Calu3 (cell line): ENCODE data around the gene MYRIP. TPM values are rescaled to one million over a fixed set of nuclear protein-coding genes. Genes with fewer than 3 reads are reported as not detected.

Experiments
- BruUV-seq: library from RNA; stranded (reverse); fragments of 400-500 nt; replicated peaks from 2 replicates; lab custom pipeline; 2021; lab: Mats Ljungman, UMichigan
- CTCF ChIA-PET: fragments of 300-600 bp; sonication (Branson Sonifier 250); formaldehyde crosslinking; loops from one replicate; lab custom pipeline; 2022; ENCODE audit warnings: antibody characterized with exemption; lab: Charles Lee
- DNase-seq: peaks from one replicate; pipeline ENCODE4 v3.0.0; 2022
- H3K27ac Mint-ChIP-seq: one replicate; pipeline ENCODE4 v1.8.0; 2022; ENCODE audit warnings: mixed read lengths; ENCODE audit not compliant: unreplicated experiment
- H3K27me3 Mint-ChIP-seq: one replicate; pipeline ENCODE4 v1.8.0; 2022; ENCODE audit warnings: mixed read lengths; ENCODE audit not compliant: unreplicated experiment
- H3K36me3 Mint-ChIP-seq: one replicate; pipeline ENCODE4 v1.8.0; 2022; ENCODE audit warnings: mild to moderate bottlenecking, moderate library complexity, mixed read lengths; ENCODE audit not compliant: insufficient read depth, unreplicated experiment
- H3K4me1 Mint-ChIP-seq: one replicate; pipeline ENCODE4 v1.8.0; 2022; ENCODE audit warnings: mild to moderate bottlenecking, low read depth, mixed read lengths; ENCODE audit not compliant: unreplicated experiment
- H3K4me3 Mint-ChIP-seq: one replicate; pipeline ENCODE4 v1.8.0; 2022; ENCODE audit warnings: mild to moderate bottlenecking, low read depth, moderate library complexity, mixed read lengths; ENCODE audit not compliant: unreplicated experiment
- H3K9me3 Mint-ChIP-seq: one replicate; pipeline ENCODE4 v1.8.0; 2022; ENCODE audit warnings: low read depth, mixed read lengths; ENCODE audit not compliant: unreplicated experiment
- intact Hi-C: fragments of 100-400 bp; cut with micrococcal nuclease; formaldehyde crosslinking; loops from one replicate; pipeline ENCODE4 v1.10.0; 2022; ENCODE audit not compliant: unreplicated experiment
- total RNA-seq: library from RNA; stranded (reverse); gene quantifications from 2 replicates; pipeline ENCODE4 v1.2.3, GENCODE V29; 2022
- TF ChIP-seq, protein P1 (sequence below): fragments of 200-600 bp; IDR thresholded peaks from one replicate; pipeline ENCODE4 v1.8.0; 2022; ENCODE audit warnings: antibody characterized with exemption; ENCODE audit not compliant: unreplicated experiment

Gene MYRIP
- total RNA-seq, 1 experiment from 2014 or later: 5.6 TPM

DNA sequence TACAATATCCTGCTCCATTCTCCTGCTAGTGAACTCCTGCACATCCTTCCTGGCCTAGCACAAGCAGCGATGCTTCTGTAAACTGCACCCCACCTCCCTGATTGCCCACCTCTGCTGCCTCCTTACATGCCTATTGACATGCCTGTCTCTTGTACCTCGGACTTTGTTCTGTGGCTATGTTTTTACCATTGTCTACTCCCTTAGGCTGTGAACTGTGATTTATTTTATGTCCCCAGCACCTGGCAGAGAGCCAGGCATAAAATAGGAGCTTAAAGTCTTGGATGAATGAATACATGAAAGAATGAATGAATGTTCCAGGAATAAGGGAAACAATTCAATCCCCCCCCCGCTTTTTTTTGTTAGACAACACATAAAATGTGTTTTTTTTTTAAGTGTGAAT, 210.0 kb downstream of the MYRIP start:
- Mint-ChIP-seq H3K27me3 (no peaks in the 10 kb centered on the region), H3K36me3 (no peaks in the 10 kb centered on the region), H3K9me3 (no peaks in the 10 kb centered on the region), H3K27ac (no peak overlapping the region), H3K4me1 (no peaks in the 10 kb centered on the region), H3K4me3 (no peak overlapping the region)
- DNase-seq: no peak
- no TSS peak for BruUV-seq
- intact Hi-C loops: no loop called here
- CTCF ChIA-PET: no interaction called here
- TF ChIP-seq, protein P1, sequence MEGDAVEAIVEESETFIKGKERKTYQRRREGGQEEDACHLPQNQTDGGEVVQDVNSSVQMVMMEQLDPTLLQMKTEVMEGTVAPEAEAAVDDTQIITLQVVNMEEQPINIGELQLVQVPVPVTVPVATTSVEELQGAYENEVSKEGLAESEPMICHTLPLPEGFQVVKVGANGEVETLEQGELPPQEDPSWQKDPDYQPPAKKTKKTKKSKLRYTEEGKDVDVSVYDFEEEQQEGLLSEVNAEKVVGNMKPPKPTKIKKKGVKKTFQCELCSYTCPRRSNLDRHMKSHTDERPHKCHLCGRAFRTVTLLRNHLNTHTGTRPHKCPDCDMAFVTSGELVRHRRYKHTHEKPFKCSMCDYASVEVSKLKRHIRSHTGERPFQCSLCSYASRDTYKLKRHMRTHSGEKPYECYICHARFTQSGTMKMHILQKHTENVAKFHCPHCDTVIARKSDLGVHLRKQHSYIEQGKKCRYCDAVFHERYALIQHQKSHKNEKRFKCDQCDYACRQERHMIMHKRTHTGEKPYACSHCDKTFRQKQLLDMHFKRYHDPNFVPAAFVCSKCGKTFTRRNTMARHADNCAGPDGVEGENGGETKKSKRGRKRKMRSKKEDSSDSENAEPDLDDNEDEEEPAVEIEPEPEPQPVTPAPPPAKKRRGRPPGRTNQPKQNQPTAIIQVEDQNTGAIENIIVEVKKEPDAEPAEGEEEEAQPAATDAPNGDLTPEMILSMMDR: no peak

DNA sequence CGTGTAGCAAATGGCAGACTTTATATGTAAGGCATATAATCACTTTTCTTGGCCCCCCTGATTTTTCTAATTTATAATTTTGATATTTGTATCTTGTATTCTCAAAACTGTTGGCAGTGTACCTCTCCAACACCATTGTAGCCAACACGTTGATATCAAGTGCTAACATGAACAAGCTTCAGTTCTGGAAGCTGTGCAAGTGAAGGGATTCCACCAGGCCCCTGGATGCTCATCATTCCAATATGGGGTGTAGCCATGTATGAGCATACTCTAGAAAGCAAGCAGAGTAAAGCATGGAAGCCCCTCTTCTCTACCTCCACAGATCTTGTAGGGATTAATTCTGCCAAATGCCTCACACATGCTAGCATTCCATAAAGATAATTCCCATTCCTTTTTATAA, 211.3 kb downstream of the MYRIP start:
- Mint-ChIP-seq H3K4me3 (no peak overlapping the region), H3K9me3 (peaks cover 4% of the 10 kb centered on the region), H3K36me3 (no peaks in the 10 kb centered on the region), H3K4me1 (no peaks in the 10 kb centered on the region), H3K27me3 (no peaks in the 10 kb centered on the region), H3K27ac (no peak overlapping the region)
- no peak for DNase-seq
- intact Hi-C loops: no loop called here
- CTCF ChIA-PET: no interaction called here
- BruUV-seq: no TSS peak
- TF ChIP-seq, protein P1: no peak

DNA sequence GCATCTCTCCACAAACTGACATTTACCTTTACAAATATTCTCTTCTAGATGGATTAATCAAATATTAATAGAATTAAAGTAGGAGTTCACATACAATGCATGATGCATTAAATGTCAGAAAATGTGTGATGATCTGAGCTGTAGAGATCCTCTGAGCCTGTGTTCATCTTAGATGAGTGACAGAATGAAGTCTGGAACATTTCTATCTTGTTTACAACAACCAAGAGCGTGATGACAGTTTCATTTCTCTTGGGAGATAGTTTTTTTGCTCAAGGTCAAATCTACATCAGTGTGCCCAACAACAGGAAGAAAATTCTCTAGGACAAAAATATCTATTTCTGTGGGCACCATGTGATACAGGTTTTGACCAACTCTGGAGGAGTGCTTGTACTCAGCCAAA, 211.9 kb downstream of the MYRIP start:
- CTCF ChIA-PET: no interaction called here
- no TSS peak for BruUV-seq
- TF ChIP-seq, protein P1: no peak
- Mint-ChIP-seq H3K4me3 (no peak overlapping the region), H3K27ac (no peak overlapping the region), H3K4me1 (no peaks in the 10 kb centered on the region), H3K36me3 (no peaks in the 10 kb centered on the region), H3K9me3 (peaks cover 6% of the 10 kb centered on the region), H3K27me3 (no peaks in the 10 kb centered on the region)
- intact Hi-C loops: no loop called here
- no peak for DNase-seq

- TF ChIP-seq, protein P1: no peak
- no peak for DNase-seq
- H3K9me3 Mint-ChIP-seq: peaks cover 6% of the 10 kb centered on the region
- no peak overlapping the region for H3K27ac Mint-ChIP-seq
- peaks cover 4% of the 10 kb centered on the region for H3K4me1 Mint-ChIP-seq
- no peaks in the 10 kb centered on the region for H3K27me3 Mint-ChIP-seq
- H3K4me3 Mint-ChIP-seq: no peak overlapping the region
- CTCF ChIA-PET: no interaction called here
- intact Hi-C loops: no loop called here
- no TSS peak for BruUV-seq
- no peaks in the 10 kb centered on the region for H3K36me3 Mint-ChIP-seq
Measured at GRCh38 chr3:40022297-40022827, 213.0 kb downstream of the MYRIP start.
